ENCODE results near the gene GPR15. TPM values are rescaled to one million over a fixed set of nuclear protein-coding genes. Genes with fewer than 3 reads are reported as not detected.

Gene GPR15
- total and polyA plus RNA-seq, 4 donors, result not detected

- Histone ChIP-seq H3K27me3 (ENCODE audit: control insufficient read depth, insufficient read depth, low read length) (no peaks in the 10 kb centered on the region), H3K27ac (ENCODE audit: low read depth, low read length) (no peak overlapping the region), H3K9me3 (ENCODE audit: control insufficient read depth, insufficient read depth, low read length) (no peaks in the 10 kb centered on the region), H3K4me1 (ENCODE audit: control insufficient read depth, insufficient read depth, low read length) (no peaks in the 10 kb centered on the region), H3K36me3 (ENCODE audit: control insufficient read depth, insufficient read depth, low read length) (peaks cover 14% of the 10 kb centered on the region), H3K4me3 (ENCODE audit: low read depth, low read length) (no peak overlapping the region)
- WGBS (ENCODE audit: insufficient coverage), result no CpG with 5 or more reads among the region's 1 CpG
- no peak for DNase-seq (ENCODE audit: low read depth in 4 of 6, low spot score in 6 of 6)
These were observed 49.7 kb downstream of the GPR15 start for GRCh38 chr3:98581474-98581873.

- peaks cover 14% of the 10 kb centered on the region for H3K36me3 ChIP-seq (ENCODE audit: control insufficient read depth, insufficient read depth, low read length)
- 75% methylated on average over 1 of the region's 1 CpG for WGBS (ENCODE audit: insufficient coverage)
- H3K4me3 ChIP-seq (ENCODE audit: low read depth, low read length), result no peak overlapping the region
These were observed 50.3 kb downstream of the GPR15 start for GRCh38 chr3:98582042-98582441.

DNA sequence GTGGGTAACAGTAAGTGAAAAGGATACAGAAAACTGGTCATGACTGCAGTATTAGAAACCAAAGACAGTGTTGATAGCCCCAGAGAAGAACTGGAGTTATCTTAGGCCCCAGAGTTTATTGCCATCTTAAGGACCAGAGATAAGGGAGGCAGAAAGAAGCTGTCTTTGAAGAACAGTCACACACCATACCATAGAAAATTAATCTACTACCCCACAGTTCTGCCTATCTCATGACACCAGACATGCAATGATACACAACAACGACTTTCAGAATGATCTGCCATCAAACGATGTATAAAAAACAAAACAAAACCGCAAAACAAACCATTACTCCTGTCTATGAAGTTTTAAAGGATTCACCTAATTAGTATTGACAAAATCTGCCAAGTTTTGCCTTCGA is 52.0 kb downstream of the GPR15 start:
- H3K27me3 ChIP-seq (ENCODE audit: control insufficient read depth, insufficient read depth, low read length), result no peaks in the 10 kb centered on the region
- H3K9me3 ChIP-seq (ENCODE audit: control insufficient read depth, insufficient read depth, low read length), result no peaks in the 10 kb centered on the region
- DNase-seq (ENCODE audit: low read depth in 4 of 6, low spot score in 6 of 6), result no peak
- H3K27ac ChIP-seq (ENCODE audit: low read depth, low read length), result no peak overlapping the region
- H3K36me3 ChIP-seq (ENCODE audit: control insufficient read depth, insufficient read depth, low read length), result peaks cover 8% of the 10 kb centered on the region
- H3K4me3 ChIP-seq (ENCODE audit: low read depth, low read length), result no peak overlapping the region
- no peaks in the 10 kb centered on the region for H3K4me1 ChIP-seq (ENCODE audit: control insufficient read depth, insufficient read depth, low read length)
- 83% methylated on average over 1 of the region's 4 CpGs for WGBS (ENCODE audit: insufficient coverage)

More at GRCh38 chr3:98582042-98582441, 50.3 kb downstream of the GPR15 start:
- DNase-seq (ENCODE audit: low read depth in 4 of 6, low spot score in 6 of 6), result no peak
- Histone ChIP-seq H3K27me3 (ENCODE audit: control insufficient read depth, insufficient read depth, low read length) (no peaks in the 10 kb centered on the region), H3K27ac (ENCODE audit: low read depth, low read length) (no peak overlapping the region), H3K4me1 (ENCODE audit: control insufficient read depth, insufficient read depth, low read length) (no peaks in the 10 kb centered on the region), H3K9me3 (ENCODE audit: control insufficient read depth, insufficient read depth, low read length) (no peaks in the 10 kb centered on the region)

Small RNA genes within 50 kb of the gene (small RNA-seq; reads per million reads assigned to genes)
- gene RPL38P4 (ENCODE audit: low replicate concordance), result not detected

Other genes with a start within 250 kb of the GPR15 start
- gene OR5H2, start 249.5 kb upstream of the GPR15 start, total RNA-seq, result not detected
- not detected for gene OR5H2, start 249.5 kb upstream of the GPR15 start, polyA plus RNA-seq (ENCODE audit: insufficient read length in 2 of 2)
- gene OR5K4, start 178.1 kb upstream of the GPR15 start, total RNA-seq, result not detected
- gene OR5K4, start 178.1 kb upstream of the GPR15 start, polyA plus RNA-seq (ENCODE audit: insufficient read length in 2 of 2), result not detected
- not detected for gene OR5K3, start 141.3 kb upstream of the GPR15 start, total RNA-seq
- gene OR5K3, start 141.3 kb upstream of the GPR15 start, polyA plus RNA-seq (ENCODE audit: insufficient read length in 2 of 2), result not detected
- not detected for gene OR5K1, start 68.8 kb upstream of the GPR15 start, total RNA-seq
- not detected for gene OR5K1, start 68.8 kb upstream of the GPR15 start, polyA plus RNA-seq (ENCODE audit: insufficient read length in 2 of 2)
- not detected for gene OR5K2, start 34.3 kb upstream of the GPR15 start, total RNA-seq
- gene OR5K2, start 34.3 kb upstream of the GPR15 start, polyA plus RNA-seq (ENCODE audit: insufficient read length in 2 of 2), result under 1 TPM in 1 of 2 donors, not detected in 1; 0.26 TPM
- 100 to 1,000 TPM; 143 to 263 TPM for gene CLDND1, start 9.1 kb upstream of the GPR15 start, total RNA-seq
- gene CLDND1, start 9.1 kb upstream of the GPR15 start, polyA plus RNA-seq (ENCODE audit: insufficient read length in 2 of 2), result 100 to 1,000 TPM; 182 to 203 TPM
- 10 to 100 TPM; 19.5 to 21.8 TPM for gene CPOX, start 61.6 kb downstream of the GPR15 start, total RNA-seq
- 10 to 100 TPM; 24.0 to 26.7 TPM for gene CPOX, start 61.6 kb downstream of the GPR15 start, polyA plus RNA-seq (ENCODE audit: insufficient read length in 2 of 2)
- 10 to 100 TPM; 14.2 to 24.2 TPM for gene ST3GAL6, start 231.4 kb downstream of the GPR15 start, total RNA-seq
- gene ST3GAL6, start 231.4 kb downstream of the GPR15 start, polyA plus RNA-seq (ENCODE audit: insufficient read length in 2 of 2), result 10 to 100 TPM; 21.8 to 22.2 TPM